Neural cell (in vitro differentiated cells): ENCODE data around the gene MYBPC1. TPM values are rescaled to one million over a fixed set of nuclear protein-coding genes. Genes with fewer than 3 reads are reported as not detected.

Experiments used
- H2AFZ ChIP-seq: fragments of 200-600, 300-800 bp; sonication (generic), shearing (Covaris generic); 2 replicates; pipeline ENCODE4 v1.6.0; 2014; ENCODE audit warnings: low read depth, mild to moderate bottlenecking, antibody characterized with exemption, low read length, moderate library complexity
- H3F3A ChIP-seq: fragments of 200-600 bp; shearing (Covaris generic); 2 replicates; pipeline ENCODE4 v1.6.1; 2016; ENCODE audit warnings: mild to moderate bottlenecking, moderate library complexity, mixed read lengths, antibody characterized with exemption, low read length; ENCODE audit not compliant: insufficient read depth, poor library complexity, severe bottlenecking
- H3K27ac ChIP-seq: fragments of 200-600, 300-800 bp; sonication (generic), shearing (Covaris generic); 2 replicates; pipeline ENCODE4 v1.5.1; 2014; ENCODE audit warnings: mild to moderate bottlenecking, low read length, moderate library complexity
- H3K27me3 ChIP-seq: fragments of 300-800, 200-600 bp; sonication (generic), shearing (Covaris generic); 2 replicates; pipeline ENCODE4 v1.6.0; 2014; ENCODE audit warnings: mild to moderate bottlenecking, low read depth, low read length, moderate library complexity; ENCODE audit not compliant: insufficient read depth
- H3K36me3 ChIP-seq: fragments of 300-800, 200-600 bp; sonication (generic), shearing (Covaris generic); 2 replicates; pipeline ENCODE4 v1.5.1; 2014; ENCODE audit warnings: mild to moderate bottlenecking, antibody characterized with exemption, low read length, moderate library complexity; ENCODE audit not compliant: insufficient read depth
- H3K4me2 ChIP-seq: fragments of 300-800, 200-600 bp; sonication (generic), shearing (Covaris generic); 2 replicates; pipeline ENCODE4 v1.6.0; 2014; ENCODE audit warnings: mild to moderate bottlenecking, low read length
- H3K4me3 ChIP-seq: fragments of 300-800, 200-600 bp; sonication (generic), shearing (Covaris generic); 2 replicates; pipeline ENCODE4 v1.5.1; 2014; ENCODE audit warnings: mild to moderate bottlenecking, low read length, moderate library complexity
- H3K79me2 ChIP-seq: fragments of 200-600 bp; shearing (Covaris generic); replicated peaks from 2 replicates; pipeline ENCODE4 v1.6.0; 2014; ENCODE audit warnings: mild to moderate bottlenecking, low read length, moderate library complexity; ENCODE audit not compliant: insufficient read depth
- H3K9ac ChIP-seq: fragments of 300-800, 200-600 bp; sonication (generic), shearing (Covaris generic); 2 replicates; pipeline ENCODE4 v1.6.1; 2016; ENCODE audit warnings: mild to moderate bottlenecking, low read length, mixed read lengths
- H3K9me2 ChIP-seq: fragments of 200-600 bp; shearing (Covaris generic); 2 replicates; pipeline ENCODE4 v1.6.1; 2016; ENCODE audit warnings: mild to moderate bottlenecking, low read length, mixed read lengths; ENCODE audit not compliant: insufficient read depth
- H3K9me3 ChIP-seq: fragments of 200-600, 300-800 bp; sonication (generic), shearing (Covaris generic); 2 replicates; pipeline ENCODE4 v1.6.1; 2016; ENCODE audit warnings: mild to moderate bottlenecking, mixed run types, low read length, moderate library complexity, mixed read lengths
- H4K20me1 ChIP-seq: fragments of 200-600 bp; shearing (Covaris generic); 2 replicates; pipeline ENCODE4 v1.6.1; 2016; ENCODE audit warnings: mild to moderate bottlenecking, mixed run types; ENCODE audit not compliant: insufficient read depth
- CTCF ChIP-seq: fragments of 450-650 bp; IDR thresholded peaks from 2 replicates; pipeline ENCODE4 v1.5.1; 2014; ENCODE audit warnings: antibody characterized with exemption, mild to moderate bottlenecking, moderate library complexity; ENCODE audit not compliant: poor library complexity, severe bottlenecking
- EP300 ChIP-seq: fragments of 450-650 bp; conservative IDR thresholded peaks from 2 replicates; pipeline ENCODE4 v1.6.1; 2014; ENCODE audit warnings: antibody characterized with exemption, mild to moderate bottlenecking, moderate library complexity; ENCODE audit not compliant: poor library complexity, severe bottlenecking
- EZH2 ChIP-seq: fragments of 200-600, 300-800 bp; shearing (Covaris generic), sonication (generic); IDR thresholded peaks from 2 replicates; pipeline ENCODE4 v1.6.1; 2014; ENCODE audit warnings: antibody characterized with exemption, low read length, borderline replicate concordance, mild to moderate bottlenecking; ENCODE audit not compliant: insufficient read depth, poor library complexity, severe bottlenecking
- MXI1 ChIP-seq: fragments of 450-650 bp; conservative IDR thresholded peaks from 2 replicates; pipeline ENCODE4 v1.6.1; 2014; ENCODE audit warnings: antibody characterized with exemption, mild to moderate bottlenecking; ENCODE audit not compliant: poor library complexity, severe bottlenecking
- POLR2AphosphoS5 ChIP-seq: IDR thresholded peaks from 2 replicates; pipeline ENCODE4 v1.6.1; 2012
- RAD21 ChIP-seq: fragments of 450-650 bp; conservative IDR thresholded peaks from 2 replicates; pipeline ENCODE4 v1.6.1; 2014; ENCODE audit warnings: antibody characterized with exemption, mild to moderate bottlenecking, moderate library complexity
- REST ChIP-seq: IDR thresholded peaks from 2 replicates; pipeline ENCODE4 v1.6.1; 2012; ENCODE audit warnings: borderline replicate concordance
- SMC3 ChIP-seq: fragments of 450-650 bp; conservative IDR thresholded peaks from 2 replicates; pipeline ENCODE4 v1.6.1; 2014; ENCODE audit warnings: antibody characterized with exemption, mild to moderate bottlenecking, moderate library complexity; ENCODE audit not compliant: poor library complexity
- TAF1 ChIP-seq: IDR thresholded peaks from 2 replicates; pipeline ENCODE4 v1.6.1; 2012; ENCODE audit warnings: low read depth
- polyA plus RNA-seq: library from polyadenylated mRNA; depleted of rRNA; stranded (reverse); fragments of >200 nt; gene quantifications from 2 replicates; pipeline ENCODE4 v1.2.3, GENCODE V29; 2014

Gene MYBPC1
- polyA plus RNA-seq, 1 donor from 2014 or later = not detected

- Histone ChIP-seq H3K79me2 (no peaks in the 10 kb centered on the region), H4K20me1 (no peaks in the 10 kb centered on the region), H3F3A (no peaks in the 10 kb centered on the region), H3K27ac (peak within 1 kb of the TSS; percentile 55), H3K27me3 (no peaks in the 10 kb centered on the region), H3K9me3 (no peaks in the 10 kb centered on the region), H3K9ac (peak within 1 kb of the TSS; percentile 83), H3K36me3 (no peaks in the 10 kb centered on the region), H3K4me2 (peak within 1 kb of the TSS; percentile 96), H3K9me2 (no peaks in the 10 kb centered on the region), H3K4me3 (peak within 1 kb of the TSS; percentile 91), H2AFZ (peak within 1 kb of the TSS; percentile 75)
- TF ChIP-seq SMC3 = no peak
- peak; percentile 12 for TF ChIP-seq POLR2AphosphoS5
- no peak for TF ChIP-seq CTCF
- no peak for TF ChIP-seq EP300
- no peak for TF ChIP-seq REST
- peak; percentile 28 for TF ChIP-seq TAF1
- no peak for TF ChIP-seq MXI1
- no peak for TF ChIP-seq EZH2
- TF ChIP-seq RAD21 = no peak
Observed at GRCh38 chr12:101697197-101697929, 102.6 kb downstream of the MYBPC1 start, which contains the start of gene CHPT1. Gene CHPT1 (plus strand): TSS chr12:101697640. CDS start chr12:101697862, 222 bp downstream.

GRCh38 chr12:101697930-101698799, 103.4 kb downstream of the MYBPC1 start:
- Histone ChIP-seq H2AFZ (peak overlapping the region; percentile 35), H3K9ac (peak overlapping the region; percentile 83), H3K9me2 (no peaks in the 10 kb centered on the region), H3K36me3 (no peaks in the 10 kb centered on the region), H3K27me3 (no peaks in the 10 kb centered on the region), H3K79me2 (no peaks in the 10 kb centered on the region), H3F3A (no peaks in the 10 kb centered on the region), H3K4me2 (peak overlapping the region; percentile 96), H4K20me1 (no peaks in the 10 kb centered on the region), H3K27ac (no peak overlapping the region), H3K9me3 (no peaks in the 10 kb centered on the region), H3K4me3 (peak overlapping the region; percentile 91)
- TF ChIP-seq POLR2AphosphoS5 (no peak), SMC3 (no peak), CTCF (peak; percentile 19), EP300 (no peak), MXI1 (peak; percentile 69), EZH2 (no peak), RAD21 (no peak), REST (no peak), TAF1 (peak; percentile 19)
